HEK293 (cell line): ENCODE data around the gene MOSPD3.

Experiments used
- EGR2 ChIP-seq: fragments of 450-650 bp; formaldehyde crosslinking; IDR thresholded peaks from 2 replicates; pipeline ENCODE4 v1.5.1; 2016; ENCODE audit warnings: low read depth, missing biosample characterization, missing genetic modification characterization
- FEZF1 ChIP-seq: fragments of 450-650 bp; formaldehyde crosslinking; IDR thresholded peaks from 2 replicates; pipeline ENCODE4 v1.5.1; 2016; ENCODE audit warnings: missing biosample characterization, missing genetic modification characterization
- GLI4 ChIP-seq: fragments of 450-650 bp; formaldehyde crosslinking; IDR thresholded peaks from 2 replicates; pipeline ENCODE4 v1.5.1; 2016; ENCODE audit warnings: missing biosample characterization, missing genetic modification characterization
- GLIS1 ChIP-seq: fragments of 450-650 bp; formaldehyde crosslinking; IDR thresholded peaks from 2 replicates; pipeline ENCODE4 v1.5.1; 2016; ENCODE audit warnings: missing biosample characterization, missing genetic modification characterization
- KLF9 ChIP-seq: fragments of 450-650 bp; formaldehyde crosslinking; IDR thresholded peaks from 2 replicates; pipeline ENCODE4 v1.5.1; 2016; ENCODE audit warnings: missing biosample characterization, missing genetic modification characterization, low read depth
- MEIS1 ChIP-seq: sonication (generic); formaldehyde crosslinking; IDR thresholded peaks from 2 replicates; pipeline ENCODE4 v1.8.1; 2022; ENCODE audit warnings: missing genetic modification reagents, mild to moderate bottlenecking, borderline replicate concordance
- RBAK ChIP-seq: fragments of 450-650 bp; formaldehyde crosslinking; IDR thresholded peaks from 2 replicates; pipeline ENCODE4 v1.5.1; 2016; ENCODE audit warnings: missing biosample characterization, missing genetic modification characterization
- SETDB1 ChIP-seq: IDR thresholded peaks from one replicate; pipeline ENCODE4 v1.6.1; 2017; ENCODE audit warnings: mild to moderate bottlenecking, low read length, moderate library complexity, mixed read lengths; ENCODE audit not compliant: insufficient read length
- SP3 ChIP-seq: fragments of 450-650 bp; formaldehyde crosslinking; IDR thresholded peaks from 2 replicates; pipeline ENCODE4 v1.5.1; 2016; ENCODE audit warnings: missing biosample characterization, missing genetic modification characterization
- YY2 ChIP-seq: fragments of 450-650 bp; formaldehyde crosslinking; IDR thresholded peaks from 2 replicates; pipeline ENCODE4 v1.5.1; 2016; ENCODE audit warnings: missing biosample characterization, missing genetic modification characterization
- ZBTB8A ChIP-seq: fragments of 450-650 bp; formaldehyde crosslinking; IDR thresholded peaks from 2 replicates; pipeline ENCODE4 v1.5.1; 2016; ENCODE audit warnings: missing biosample characterization, missing genetic modification characterization
- ZNF146 ChIP-seq: fragments of 450-650 bp; formaldehyde crosslinking; IDR thresholded peaks from 2 replicates; pipeline ENCODE4 v1.5.1; 2016; ENCODE audit warnings: missing biosample characterization, missing genetic modification characterization
- ZNF174 ChIP-seq: fragments of 450-650 bp; formaldehyde crosslinking; IDR thresholded peaks from 2 replicates; pipeline ENCODE4 v1.5.0; 2017; ENCODE audit warnings: missing biosample characterization, mild to moderate bottlenecking, missing genetic modification characterization
- ZNF184 ChIP-seq: fragments of 450-650 bp; IDR thresholded peaks from 2 replicates; pipeline ENCODE4 v1.5.1; 2018; ENCODE audit warnings: missing biosample characterization, mild to moderate bottlenecking, missing genetic modification characterization
- ZNF23 ChIP-seq: fragments of 450-650 bp; formaldehyde crosslinking; IDR thresholded peaks from 2 replicates; pipeline ENCODE4 v1.5.1; 2016; ENCODE audit warnings: missing biosample characterization, missing genetic modification characterization, borderline replicate concordance
- ZNF311 ChIP-seq: fragments of 450-650 bp; formaldehyde crosslinking; IDR thresholded peaks from 2 replicates; pipeline ENCODE4 v1.5.1; 2017; ENCODE audit warnings: missing biosample characterization, missing genetic modification characterization, borderline replicate concordance
- ZNF335 ChIP-seq: fragments of 450-650 bp; formaldehyde crosslinking; conservative IDR thresholded peaks from 2 replicates; pipeline ENCODE4 v1.5.1; 2016; ENCODE audit warnings: missing biosample characterization, missing genetic modification characterization
- ZNF341 ChIP-seq: fragments of 450-650 bp; formaldehyde crosslinking; IDR thresholded peaks from 2 replicates; pipeline ENCODE4; 2016; ENCODE audit warnings: low read depth, missing biosample characterization, missing genetic modification characterization
- ZNF391 ChIP-seq: fragments of 450-650 bp; formaldehyde crosslinking; IDR thresholded peaks from 2 replicates; pipeline ENCODE4 v1.5.1; 2016; ENCODE audit warnings: low read depth, missing biosample characterization, missing genetic modification characterization, borderline replicate concordance
- ZNF423 ChIP-seq: fragments of 450-650 bp; formaldehyde crosslinking; IDR thresholded peaks from 2 replicates; pipeline ENCODE4 v1.5.1; 2016; ENCODE audit warnings: missing biosample characterization, missing genetic modification characterization
- ZNF549 ChIP-seq: fragments of 450-650 bp; IDR thresholded peaks from 2 replicates; pipeline ENCODE4 v1.5.1; 2018; ENCODE audit warnings: missing biosample characterization, missing genetic modification characterization, mild to moderate bottlenecking, inconsistent platforms, moderate library complexity
- ZNF629 ChIP-seq: fragments of 450-650 bp; formaldehyde crosslinking; IDR thresholded peaks from 2 replicates; pipeline ENCODE4 v1.5.1; 2017; ENCODE audit warnings: missing biosample characterization, missing genetic modification characterization
- ZNF658 ChIP-seq: fragments of 450-650 bp; formaldehyde crosslinking; IDR thresholded peaks from 2 replicates; pipeline ENCODE4; 2016; ENCODE audit warnings: missing biosample characterization, missing genetic modification characterization
- ZNF660 ChIP-seq: fragments of 450-650 bp; IDR thresholded peaks from 2 replicates; pipeline ENCODE4 v1.5.1; 2018; ENCODE audit warnings: missing biosample characterization, mild to moderate bottlenecking, missing genetic modification characterization
- ZNF670 ChIP-seq: fragments of 450-650 bp; formaldehyde crosslinking; IDR thresholded peaks from 2 replicates; pipeline ENCODE4 v1.5.1; 2016; ENCODE audit warnings: missing biosample characterization, missing genetic modification characterization, low read depth
- ZNF677 ChIP-seq: fragments of 450-650 bp; IDR thresholded peaks from 2 replicates; pipeline ENCODE4 v1.5.0; 2018; ENCODE audit warnings: missing biosample characterization, mild to moderate bottlenecking, missing genetic modification characterization, moderate library complexity
- ZNF837 ChIP-seq: fragments of 450-650 bp; formaldehyde crosslinking; IDR thresholded peaks from 2 replicates; pipeline ENCODE4 v1.5.1; 2016; ENCODE audit warnings: missing biosample characterization, missing genetic modification characterization
- TF ChIP-seq, protein P1 (sequence below): fragments of 450-650 bp; formaldehyde crosslinking; IDR thresholded peaks from 2 replicates; pipeline ENCODE4 v1.5.1; 2016; ENCODE audit warnings: missing biosample characterization, missing genetic modification characterization
- TF ChIP-seq, protein P2 (sequence below): fragments of 450-650 bp; formaldehyde crosslinking; IDR thresholded peaks from 2 replicates; pipeline ENCODE4 v1.5.1; 2016; ENCODE audit warnings: missing biosample characterization, missing genetic modification characterization
- TF ChIP-seq, protein P3 (sequence below): fragments of 450-650 bp; formaldehyde crosslinking; optimal IDR thresholded peaks from 2 replicates; pipeline ENCODE3; 2016; ENCODE audit warnings: missing biosample characterization, mild to moderate bottlenecking, missing genetic modification characterization
- TF ChIP-seq, protein P4 (sequence below): fragments of 450-650 bp; formaldehyde crosslinking; IDR thresholded peaks from 2 replicates; pipeline ENCODE4 v1.5.1; 2016; ENCODE audit warnings: missing biosample characterization, missing genetic modification characterization
- TF ChIP-seq, protein P5 (sequence below): fragments of 450-650 bp; formaldehyde crosslinking; IDR thresholded peaks from 2 replicates; pipeline ENCODE4 v1.5.1; 2016; ENCODE audit warnings: missing biosample characterization, missing genetic modification characterization

MOSPD3 gene

DNA sequence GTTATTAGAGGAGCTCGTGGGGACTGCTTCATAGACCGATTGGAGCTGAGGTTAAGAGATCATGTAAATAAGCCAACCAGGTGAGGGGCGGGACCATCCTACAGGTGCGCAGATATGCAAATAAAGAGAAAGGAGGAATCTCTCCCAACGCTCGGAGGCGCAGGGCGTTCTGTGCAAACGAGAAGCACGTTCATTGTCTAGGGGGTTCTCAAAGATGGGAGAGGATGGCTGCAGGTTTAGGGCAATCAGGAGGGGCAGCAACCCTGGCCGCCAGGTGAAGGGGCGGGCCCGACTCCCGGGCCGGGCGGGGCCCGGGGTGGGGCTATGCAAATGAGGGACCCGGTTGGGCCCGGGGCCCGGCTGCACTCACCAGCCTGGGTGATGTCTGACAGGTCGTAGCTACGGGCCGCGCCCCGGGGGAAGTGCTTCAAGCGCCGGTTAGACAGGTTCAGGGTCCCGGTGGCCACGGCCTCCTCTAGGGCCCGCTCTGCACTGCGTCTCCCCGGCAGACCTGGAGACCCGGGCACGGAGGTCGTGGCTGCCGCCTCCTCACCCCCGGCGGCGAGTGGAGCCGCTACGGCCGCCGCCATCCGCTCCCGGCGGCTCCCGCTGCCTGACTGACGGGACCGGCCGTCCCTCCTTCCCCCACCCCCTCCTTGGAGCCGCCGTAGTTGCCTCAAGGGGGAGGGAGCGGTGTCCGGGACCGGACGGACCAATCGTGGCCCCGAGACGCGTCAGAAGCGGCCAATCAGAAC is 26.7 kb upstream of the MOSPD3 start, which contains the start of gene LRCH4 (continued):
- no peak for TF ChIP-seq ZNF677 (tag by site-specific recombination)
- peak; percentile 87 for TF ChIP-seq ZNF335 (tag by site-specific recombination)
- no peak for TF ChIP-seq ZNF23
- TF ChIP-seq YY2, result peak; percentile 89
- peak; percentile 87 for TF ChIP-seq ZNF629 (tag by site-specific recombination)
- no peak for TF ChIP-seq ZNF670
- TF ChIP-seq ZNF341 (tag by site-specific recombination), result peak; percentile 89
- no peak for TF ChIP-seq EGR2 (tag by site-specific recombination)
- no peak for TF ChIP-seq ZNF311 (tag by site-specific recombination)
- TF ChIP-seq GLIS1 (tag by site-specific recombination), result no peak; the same call in 1 of the 2 replicates
- TF ChIP-seq ZNF184, result no peak; the same call in 1 of the 2 replicates
- no peak; the same call in 1 of the 2 replicates for TF ChIP-seq ZNF660 (tag by site-specific recombination)
- TF ChIP-seq MEIS1 (CRISPR knock-in tag), result no peak
- no peak for TF ChIP-seq ZNF174 (tag by site-specific recombination)
- TF ChIP-seq, protein P1, sequence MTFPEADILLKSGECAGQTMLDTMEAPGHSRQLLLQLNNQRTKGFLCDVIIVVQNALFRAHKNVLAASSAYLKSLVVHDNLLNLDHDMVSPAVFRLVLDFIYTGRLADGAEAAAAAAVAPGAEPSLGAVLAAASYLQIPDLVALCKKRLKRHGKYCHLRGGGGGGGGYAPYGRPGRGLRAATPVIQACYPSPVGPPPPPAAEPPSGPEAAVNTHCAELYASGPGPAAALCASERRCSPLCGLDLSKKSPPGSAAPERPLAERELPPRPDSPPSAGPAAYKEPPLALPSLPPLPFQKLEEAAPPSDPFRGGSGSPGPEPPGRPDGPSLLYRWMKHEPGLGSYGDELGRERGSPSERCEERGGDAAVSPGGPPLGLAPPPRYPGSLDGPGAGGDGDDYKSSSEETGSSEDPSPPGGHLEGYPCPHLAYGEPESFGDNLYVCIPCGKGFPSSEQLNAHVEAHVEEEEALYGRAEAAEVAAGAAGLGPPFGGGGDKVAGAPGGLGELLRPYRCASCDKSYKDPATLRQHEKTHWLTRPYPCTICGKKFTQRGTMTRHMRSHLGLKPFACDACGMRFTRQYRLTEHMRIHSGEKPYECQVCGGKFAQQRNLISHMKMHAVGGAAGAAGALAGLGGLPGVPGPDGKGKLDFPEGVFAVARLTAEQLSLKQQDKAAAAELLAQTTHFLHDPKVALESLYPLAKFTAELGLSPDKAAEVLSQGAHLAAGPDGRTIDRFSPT (tag by site-specific recombination), result peak; percentile 49; the same call in 1 of the 2 replicates
- 0 out of 2 replicates have a peak, but pooled peaks have one; percentile 20 for TF ChIP-seq ZBTB8A (tag by site-specific recombination)
- no peak for TF ChIP-seq ZNF549 (tag by site-specific recombination)
- TF ChIP-seq ZNF423 (tag by site-specific recombination), result peak; percentile 65; the same call in 1 of the 2 replicates
- TF ChIP-seq, protein P2, sequence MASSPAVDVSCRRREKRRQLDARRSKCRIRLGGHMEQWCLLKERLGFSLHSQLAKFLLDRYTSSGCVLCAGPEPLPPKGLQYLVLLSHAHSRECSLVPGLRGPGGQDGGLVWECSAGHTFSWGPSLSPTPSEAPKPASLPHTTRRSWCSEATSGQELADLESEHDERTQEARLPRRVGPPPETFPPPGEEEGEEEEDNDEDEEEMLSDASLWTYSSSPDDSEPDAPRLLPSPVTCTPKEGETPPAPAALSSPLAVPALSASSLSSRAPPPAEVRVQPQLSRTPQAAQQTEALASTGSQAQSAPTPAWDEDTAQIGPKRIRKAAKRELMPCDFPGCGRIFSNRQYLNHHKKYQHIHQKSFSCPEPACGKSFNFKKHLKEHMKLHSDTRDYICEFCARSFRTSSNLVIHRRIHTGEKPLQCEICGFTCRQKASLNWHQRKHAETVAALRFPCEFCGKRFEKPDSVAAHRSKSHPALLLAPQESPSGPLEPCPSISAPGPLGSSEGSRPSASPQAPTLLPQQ (tag by site-specific recombination), result peak; percentile 91
- TF ChIP-seq, protein P3, sequence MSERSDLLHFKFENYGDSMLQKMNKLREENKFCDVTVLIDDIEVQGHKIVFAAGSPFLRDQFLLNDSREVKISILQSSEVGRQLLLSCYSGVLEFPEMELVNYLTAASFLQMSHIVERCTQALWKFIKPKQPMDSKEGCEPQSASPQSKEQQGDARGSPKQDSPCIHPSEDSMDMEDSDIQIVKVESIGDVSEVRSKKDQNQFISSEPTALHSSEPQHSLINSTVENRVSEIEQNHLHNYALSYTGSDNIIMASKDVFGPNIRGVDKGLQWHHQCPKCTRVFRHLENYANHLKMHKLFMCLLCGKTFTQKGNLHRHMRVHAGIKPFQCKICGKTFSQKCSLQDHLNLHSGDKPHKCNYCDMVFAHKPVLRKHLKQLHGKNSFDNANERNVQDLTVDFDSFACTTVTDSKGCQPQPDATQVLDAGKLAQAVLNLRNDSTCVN (tag by site-specific recombination), result peak; percentile 74
- TF ChIP-seq ZNF837, result 0 out of 2 replicates have a peak, but pooled peaks have one; percentile 56
- peak; percentile 81 for TF ChIP-seq KLF9 (tag by site-specific recombination)
- no peak for TF ChIP-seq FEZF1 (tag by site-specific recombination)
- TF ChIP-seq RBAK (tag by site-specific recombination), result no peak
- 0 out of 2 replicates have a peak, but pooled peaks have one; percentile 36 for TF ChIP-seq ZNF146
- TF ChIP-seq SP3 (tag by site-specific recombination), result no peak
- TF ChIP-seq, protein P4, sequence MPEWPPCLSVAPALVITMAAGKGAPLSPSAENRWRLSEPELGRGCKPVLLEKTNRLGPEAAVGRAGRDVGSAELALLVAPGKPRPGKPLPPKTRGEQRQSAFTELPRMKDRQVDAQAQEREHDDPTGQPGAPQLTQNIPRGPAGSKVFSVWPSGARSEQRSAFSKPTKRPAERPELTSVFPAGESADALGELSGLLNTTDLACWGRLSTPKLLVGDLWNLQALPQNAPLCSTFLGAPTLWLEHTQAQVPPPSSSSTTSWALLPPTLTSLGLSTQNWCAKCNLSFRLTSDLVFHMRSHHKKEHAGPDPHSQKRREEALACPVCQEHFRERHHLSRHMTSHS (tag by site-specific recombination), result no peak
- peak; percentile 82; the same call in 1 of the 2 replicates for TF ChIP-seq GLI4 (tag by site-specific recombination)
- peak; percentile 93 for TF ChIP-seq ZNF391 (tag by site-specific recombination)
- TF ChIP-seq, protein P5, sequence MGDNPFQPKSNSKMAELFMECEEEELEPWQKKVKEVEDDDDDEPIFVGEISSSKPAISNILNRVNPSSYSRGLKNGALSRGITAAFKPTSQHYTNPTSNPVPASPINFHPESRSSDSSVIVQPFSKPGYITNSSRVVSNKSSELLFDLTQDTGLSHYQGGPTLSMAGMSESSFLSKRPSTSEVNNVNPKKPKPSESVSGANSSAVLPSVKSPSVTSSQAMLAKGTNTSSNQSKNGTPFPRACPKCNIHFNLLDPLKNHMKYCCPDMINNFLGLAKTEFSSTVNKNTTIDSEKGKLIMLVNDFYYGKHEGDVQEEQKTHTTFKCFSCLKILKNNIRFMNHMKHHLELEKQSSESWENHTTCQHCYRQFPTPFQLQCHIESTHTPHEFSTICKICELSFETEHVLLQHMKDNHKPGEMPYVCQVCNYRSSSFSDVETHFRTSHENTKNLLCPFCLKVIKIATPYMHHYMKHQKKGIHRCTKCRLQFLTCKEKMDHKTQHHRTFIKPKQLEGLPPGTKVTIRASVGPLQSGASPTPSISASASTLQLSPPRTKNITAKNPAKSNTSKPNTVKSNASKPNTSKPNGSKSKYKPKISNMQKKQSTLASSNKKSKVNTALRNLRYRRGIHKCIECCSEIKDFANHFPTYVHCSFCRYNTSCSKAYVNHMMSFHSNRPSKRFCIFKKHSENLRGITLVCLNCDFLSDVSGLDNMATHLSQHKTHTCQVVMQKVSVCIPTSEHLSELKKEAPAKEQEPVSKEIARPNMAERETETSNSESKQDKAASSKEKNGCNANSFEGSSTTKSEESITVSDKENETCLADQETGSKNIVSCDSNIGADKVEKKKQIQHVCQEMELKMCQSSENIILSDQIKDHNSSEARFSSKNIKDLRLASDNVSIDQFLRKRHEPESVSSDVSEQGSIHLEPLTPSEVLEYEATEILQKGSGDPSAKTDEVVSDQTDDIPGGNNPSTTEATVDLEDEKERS (tag by site-specific recombination), result 0 out of 2 replicates have a peak, but pooled peaks have one; percentile 9
- TF ChIP-seq SETDB1, result no peak
- no peak for TF ChIP-seq ZNF658 (tag by site-specific recombination)
